Gastroesophageal sphincter (tissue), 3 donors: ENCODE data around the gene ALDH3B1.

Experiments
- EP300 ChIP-seq: sonication (generic); formaldehyde crosslinking; IDR thresholded peaks from one replicate; pipeline ENCODE4 v1.6.1; 2017; ENCODE audit warnings: antibody characterized with exemption, mild to moderate bottlenecking
- POLR2A ChIP-seq, 2 donors: fragments of 450-650 bp; IDR thresholded peaks; one replicate each; pipeline ENCODE4 v1.6.1; 2017; ENCODE audit warnings: antibody characterized with exemption in 2 of 2, mild to moderate bottlenecking in 2 of 2, moderate library complexity in 1 of 2
- POLR2AphosphoS5 ChIP-seq: sonication (generic); formaldehyde crosslinking; IDR thresholded peaks from one replicate; pipeline ENCODE4 v1.6.1; 2017; ENCODE audit warnings: antibody characterized with exemption
- TF ChIP-seq, protein P1 (sequence below), 4 experiments: fragments of 200-600 bp in 2 of 4; fragments of 450-650 bp in 2 of 4; sonication (generic) in 1 of 4; IDR thresholded peaks; one replicate each; pipeline ENCODE4 v1.5.1; 2017 to 2019; ENCODE audit warnings: antibody characterized with exemption in 4 of 4, mild to moderate bottlenecking in 2 of 4, moderate library complexity in 2 of 4

DNA sequence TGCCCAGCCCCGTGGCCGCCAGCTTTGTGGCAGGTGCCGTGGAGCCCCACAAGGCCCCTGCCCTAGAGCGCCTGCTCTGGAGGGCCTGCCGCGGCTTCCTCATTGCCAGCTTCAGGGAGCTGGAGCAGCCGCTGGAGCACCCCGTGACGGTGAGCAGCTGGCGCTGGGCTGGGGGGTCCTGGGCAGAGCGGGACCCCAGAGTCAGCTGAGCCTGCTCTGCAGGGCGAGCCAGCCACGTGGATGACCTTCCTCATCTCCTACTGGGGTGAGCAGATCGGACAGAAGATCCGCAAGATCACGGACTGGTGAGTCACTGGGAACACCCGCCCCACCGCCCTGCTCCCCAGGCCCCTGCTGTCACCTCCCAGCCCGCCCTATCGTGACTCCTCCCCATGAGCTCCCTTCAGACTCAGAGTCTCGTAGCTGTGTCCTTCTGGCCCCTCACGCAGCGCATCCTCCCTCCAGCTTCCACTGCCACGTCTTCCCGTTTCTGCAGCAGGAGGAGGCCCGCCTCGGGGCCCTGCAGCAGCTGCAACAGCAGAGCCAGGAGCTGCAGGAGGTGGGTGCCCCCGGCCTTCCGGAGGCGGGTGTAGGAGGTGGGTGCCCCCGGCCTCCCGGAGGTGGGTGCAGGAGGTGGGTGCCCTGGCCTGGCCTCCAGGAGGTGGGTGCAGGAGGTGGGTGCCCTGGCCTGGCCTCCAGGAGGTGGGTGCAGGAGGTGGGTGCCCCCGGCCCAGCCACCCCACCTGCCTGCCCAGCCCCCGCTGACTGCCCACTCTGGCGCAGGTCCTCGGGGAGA lies 33.4 kb downstream of the ALDH3B1 start:
- TF ChIP-seq, protein P1, sequence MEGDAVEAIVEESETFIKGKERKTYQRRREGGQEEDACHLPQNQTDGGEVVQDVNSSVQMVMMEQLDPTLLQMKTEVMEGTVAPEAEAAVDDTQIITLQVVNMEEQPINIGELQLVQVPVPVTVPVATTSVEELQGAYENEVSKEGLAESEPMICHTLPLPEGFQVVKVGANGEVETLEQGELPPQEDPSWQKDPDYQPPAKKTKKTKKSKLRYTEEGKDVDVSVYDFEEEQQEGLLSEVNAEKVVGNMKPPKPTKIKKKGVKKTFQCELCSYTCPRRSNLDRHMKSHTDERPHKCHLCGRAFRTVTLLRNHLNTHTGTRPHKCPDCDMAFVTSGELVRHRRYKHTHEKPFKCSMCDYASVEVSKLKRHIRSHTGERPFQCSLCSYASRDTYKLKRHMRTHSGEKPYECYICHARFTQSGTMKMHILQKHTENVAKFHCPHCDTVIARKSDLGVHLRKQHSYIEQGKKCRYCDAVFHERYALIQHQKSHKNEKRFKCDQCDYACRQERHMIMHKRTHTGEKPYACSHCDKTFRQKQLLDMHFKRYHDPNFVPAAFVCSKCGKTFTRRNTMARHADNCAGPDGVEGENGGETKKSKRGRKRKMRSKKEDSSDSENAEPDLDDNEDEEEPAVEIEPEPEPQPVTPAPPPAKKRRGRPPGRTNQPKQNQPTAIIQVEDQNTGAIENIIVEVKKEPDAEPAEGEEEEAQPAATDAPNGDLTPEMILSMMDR (IDR thresholded peaks at IDR 0.05) = no peak
- TF ChIP-seq POLR2AphosphoS5 (no peak), POLR2A (IDR thresholded peaks at IDR 0.05) (no peak), EP300 (no peak)
